PFSK-1 (cell line): ENCODE measurements around the gene FYN.

Source experiments
- FOXP2 ChIP-seq: optimal IDR thresholded peaks from 2 replicates; pipeline ENCODE3; 2011; ENCODE audit warnings: borderline replicate concordance, control low read depth, inconsistent platforms; ENCODE audit not compliant: insufficient read depth; ENCODE audit errors: extremely low read length, extremely low read depth
- POLR2AphosphoS5 ChIP-seq: IDR thresholded peaks from 2 replicates; pipeline ENCODE4 v1.6.1; 2012; ENCODE audit warnings: low read depth, mild to moderate bottlenecking, control low read depth, low read length, moderate library complexity
- REST ChIP-seq, 2 experiments: IDR thresholded peaks; 2 replicates each; pipeline versions ENCODE4 v1.6.1 to v1.8.0; 2011 to 2012; ENCODE audit warnings: low read depth in 2 of 2, low read length in 2 of 2, control low read depth in 1 of 2, inconsistent platforms in 1 of 2, mild to moderate bottlenecking in 1 of 2, moderate library complexity in 1 of 2; ENCODE audit not compliant: insufficient read depth in 1 of 2
- SIN3A ChIP-seq: IDR thresholded peaks from 2 replicates; pipeline ENCODE4 v1.6.1; 2012; ENCODE audit warnings: mild to moderate bottlenecking, low read length, moderate library complexity, borderline replicate concordance; ENCODE audit not compliant: insufficient read depth
- TAF1 ChIP-seq: IDR thresholded peaks from 2 replicates; pipeline ENCODE4 v1.6.1; 2012; ENCODE audit warnings: low read length, control low read depth, borderline replicate concordance; ENCODE audit not compliant: insufficient read depth

Gene FYN

GRCh38 chr6:111741177-111741952, 131.9 kb downstream of the FYN start:
- TF ChIP-seq TAF1 = no peak
- TF ChIP-seq FOXP2 = no peak
- no peak for TF ChIP-seq SIN3A
- no peak for TF ChIP-seq POLR2AphosphoS5
- TF ChIP-seq REST (IDR thresholded peaks at IDR 0.05; ENCODE audit: insufficient read depth in 1 of 2, low read depth in 2 of 2, low read length in 2 of 2) = no peak

GRCh38 chr6:111740506-111740905, 132.7 kb downstream of the FYN start:
- TF ChIP-seq FOXP2 = no peak
- no peak for TF ChIP-seq TAF1
- no peak for TF ChIP-seq SIN3A
- TF ChIP-seq POLR2AphosphoS5 = no peak

- TF ChIP-seq SIN3A = no peak
- TF ChIP-seq FOXP2 = no peak
- no peak for TF ChIP-seq REST (IDR thresholded peaks at IDR 0.05; ENCODE audit: insufficient read depth in 1 of 2, low read depth in 2 of 2, low read length in 2 of 2)
- TF ChIP-seq TAF1 = no peak
- TF ChIP-seq POLR2AphosphoS5 = no peak
Measured at GRCh38 chr6:111739257-111739696, 134.0 kb downstream of the FYN start.

- TF ChIP-seq REST (IDR thresholded peaks at IDR 0.05; ENCODE audit: insufficient read depth in 1 of 2, low read depth in 2 of 2, low read length in 2 of 2) (no peak), FOXP2 (no peak), SIN3A (no peak), POLR2AphosphoS5 (no peak), TAF1 (no peak)
Measured at GRCh38 chr6:111738631-111739030, 134.6 kb downstream of the FYN start.

GRCh38 chr6:111738156-111738555, 135.1 kb downstream of the FYN start:
- TF ChIP-seq TAF1 (no peak), FOXP2 (no peak), SIN3A (no peak), POLR2AphosphoS5 (no peak), REST (IDR thresholded peaks at IDR 0.05; ENCODE audit: insufficient read depth in 1 of 2, low read depth in 2 of 2, low read length in 2 of 2) (no peak)
